GM12878 (cell line): Measurements from ENCODE around the gene FGGY.

Experiments used
- CREB1 ChIP-seq: IDR thresholded peaks from 2 replicates; pipeline ENCODE4 v1.6.1; 2012; ENCODE audit warnings: low read depth, mild to moderate bottlenecking, inconsistent platforms
- EZH2 ChIP-seq: IDR thresholded peaks from 2 replicates; pipeline ENCODE4 v1.6.1; 2012; ENCODE audit warnings: low read depth, mild to moderate bottlenecking, control low read depth, inconsistent platforms, low read length, borderline replicate concordance; ENCODE audit not compliant: control insufficient read depth
- FOS ChIP-seq: IDR thresholded peaks from 3 replicates; pipeline ENCODE4 v1.6.1; 2011; ENCODE audit warnings: borderline replicate concordance; ENCODE audit not compliant: insufficient read length; ENCODE audit errors: extremely low read depth
- JUND ChIP-seq: IDR thresholded peaks from 2 replicates; pipeline ENCODE4 v1.6.1; 2012; ENCODE audit warnings: low read depth, mild to moderate bottlenecking, low read length, improper control_type of control experiment, moderate library complexity
- MXI1 ChIP-seq: fragments of 150-350 bp; IDR thresholded peaks from 2 replicates; pipeline ENCODE4 v1.6.1; 2011; ENCODE audit warnings: low read depth, mild to moderate bottlenecking, inconsistent platforms, low read length, improper control_type of control experiment
- POLR2A ChIP-seq: IDR thresholded peaks from 2 replicates; pipeline ENCODE4 v1.6.1; 2011; ENCODE audit warnings: low read depth, mild to moderate bottlenecking, low read length
- SMC3 ChIP-seq: IDR thresholded peaks from 2 replicates; pipeline ENCODE4 v1.6.1; 2011; ENCODE audit warnings: low read length, improper control_type of control experiment, borderline replicate concordance
- SREBF1 ChIP-seq: IDR thresholded peaks from 2 replicates; pipeline ENCODE4 v1.6.1; 2012; ENCODE audit warnings: mild to moderate bottlenecking, low read length
- TF ChIP-seq, protein P1 (sequence below), 3 experiments: IDR thresholded peaks in 2 of 3; conservative IDR thresholded peaks in 1 of 3; 2 replicates each; pipeline ENCODE4 v1.5.1; 2011; ENCODE audit warnings: low read depth in 3 of 3, low read length in 3 of 3, mild to moderate bottlenecking in 3 of 3, control low read depth in 2 of 3, moderate library complexity in 2 of 3, inconsistent platforms in 1 of 3, mixed read lengths in 1 of 3; ENCODE audit not compliant: control insufficient read depth in 2 of 3, insufficient read depth in 1 of 3; ENCODE audit errors: extremely low read depth in 1 of 3
- TF ChIP-seq, protein P2 (sequence below): IDR thresholded peaks from 2 replicates; pipeline ENCODE4 v1.6.1; 2012; ENCODE audit warnings: low read depth, low read length, improper control_type of control experiment
- TF ChIP-seq, protein P3 (sequence below): IDR thresholded peaks from 2 replicates; pipeline ENCODE4 v1.6.1; 2012; ENCODE audit warnings: low read depth, low read length, improper control_type of control experiment

DNA sequence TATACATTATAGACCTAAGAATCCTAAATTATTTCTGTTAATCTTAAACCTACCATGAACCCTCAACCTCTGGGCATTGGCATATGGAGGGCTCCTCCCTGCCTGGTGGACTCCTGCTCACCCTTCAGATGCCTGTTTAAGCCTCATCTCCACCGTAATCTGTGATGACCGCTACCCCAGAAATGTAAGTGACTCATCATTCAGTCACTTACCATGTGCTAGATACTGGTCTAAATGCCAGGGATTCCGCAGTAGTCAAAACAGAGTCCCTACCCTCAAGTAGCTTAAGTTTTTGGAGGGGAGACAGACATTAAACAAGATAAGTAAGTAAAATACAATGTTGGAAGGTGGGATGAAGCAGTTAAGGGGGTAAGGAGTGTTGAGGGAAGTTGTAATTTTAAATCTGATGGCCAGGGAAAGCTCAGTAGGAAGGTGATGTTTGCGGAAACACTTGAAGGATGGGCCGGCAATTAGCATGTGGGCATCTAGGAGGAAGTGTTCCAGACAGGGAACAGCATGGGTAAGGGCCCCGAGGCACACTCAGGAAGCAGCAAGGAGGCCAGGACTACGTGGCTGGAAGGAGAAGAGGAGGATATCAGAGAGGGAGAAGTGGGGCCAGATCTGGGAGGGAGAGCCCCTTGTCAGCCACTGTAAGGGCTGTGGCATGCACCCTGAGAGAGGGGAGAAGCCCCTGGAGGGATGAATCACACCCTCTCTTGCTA, 376.1 kb downstream of the FGGY start:
- TF ChIP-seq, protein P1, sequence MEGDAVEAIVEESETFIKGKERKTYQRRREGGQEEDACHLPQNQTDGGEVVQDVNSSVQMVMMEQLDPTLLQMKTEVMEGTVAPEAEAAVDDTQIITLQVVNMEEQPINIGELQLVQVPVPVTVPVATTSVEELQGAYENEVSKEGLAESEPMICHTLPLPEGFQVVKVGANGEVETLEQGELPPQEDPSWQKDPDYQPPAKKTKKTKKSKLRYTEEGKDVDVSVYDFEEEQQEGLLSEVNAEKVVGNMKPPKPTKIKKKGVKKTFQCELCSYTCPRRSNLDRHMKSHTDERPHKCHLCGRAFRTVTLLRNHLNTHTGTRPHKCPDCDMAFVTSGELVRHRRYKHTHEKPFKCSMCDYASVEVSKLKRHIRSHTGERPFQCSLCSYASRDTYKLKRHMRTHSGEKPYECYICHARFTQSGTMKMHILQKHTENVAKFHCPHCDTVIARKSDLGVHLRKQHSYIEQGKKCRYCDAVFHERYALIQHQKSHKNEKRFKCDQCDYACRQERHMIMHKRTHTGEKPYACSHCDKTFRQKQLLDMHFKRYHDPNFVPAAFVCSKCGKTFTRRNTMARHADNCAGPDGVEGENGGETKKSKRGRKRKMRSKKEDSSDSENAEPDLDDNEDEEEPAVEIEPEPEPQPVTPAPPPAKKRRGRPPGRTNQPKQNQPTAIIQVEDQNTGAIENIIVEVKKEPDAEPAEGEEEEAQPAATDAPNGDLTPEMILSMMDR (IDR thresholded peaks at IDR 0.05 in 2 of 3, conservative IDR thresholded peaks at IDR 0.05 in 1 of 3; ENCODE audit: control insufficient read depth in 2 of 3, extremely low read depth in 1 of 3, insufficient read depth in 1 of 3, low read depth in 3 of 3, low read length in 3 of 3) = no peak
- TF ChIP-seq, protein P2, sequence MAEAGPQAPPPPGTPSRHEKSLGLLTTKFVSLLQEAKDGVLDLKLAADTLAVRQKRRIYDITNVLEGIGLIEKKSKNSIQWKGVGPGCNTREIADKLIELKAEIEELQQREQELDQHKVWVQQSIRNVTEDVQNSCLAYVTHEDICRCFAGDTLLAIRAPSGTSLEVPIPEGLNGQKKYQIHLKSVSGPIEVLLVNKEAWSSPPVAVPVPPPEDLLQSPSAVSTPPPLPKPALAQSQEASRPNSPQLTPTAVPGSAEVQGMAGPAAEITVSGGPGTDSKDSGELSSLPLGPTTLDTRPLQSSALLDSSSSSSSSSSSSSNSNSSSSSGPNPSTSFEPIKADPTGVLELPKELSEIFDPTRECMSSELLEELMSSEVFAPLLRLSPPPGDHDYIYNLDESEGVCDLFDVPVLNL = no peak
- TF ChIP-seq FOS (no peak), POLR2A (no peak), EZH2 (no peak), SMC3 (no peak), SREBF1 (no peak), JUND (no peak), CREB1 (no peak), MXI1 (no peak)
- TF ChIP-seq, protein P3, sequence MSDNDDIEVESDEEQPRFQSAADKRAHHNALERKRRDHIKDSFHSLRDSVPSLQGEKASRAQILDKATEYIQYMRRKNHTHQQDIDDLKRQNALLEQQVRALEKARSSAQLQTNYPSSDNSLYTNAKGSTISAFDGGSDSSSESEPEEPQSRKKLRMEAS = no peak
